ENCODE results near the gene DCBLD2. TPM values are rescaled to one million over a fixed set of nuclear protein-coding genes. Genes with fewer than 3 reads are reported as not detected.

DCBLD2 gene
- total and polyA plus RNA-seq, 9 of the 15 experiments (the other 6 are each of a cell fraction or from before 2014, with no cell fraction given), result 2.7 to 14.6 (median 7.4) TPM

- H3K4me2 ChIP-seq (ENCODE audit: insufficient read depth, low read length), result no peak overlapping the region
- BruUV-seq (replicated peaks), result no TSS peak
- H3K27ac ChIP-seq (ENCODE audit: extremely low read depth, low read depth, low read length), result no peak overlapping the region
- intact Hi-C loops (cut with micrococcal nuclease), result no loop called here
- no peaks in the 10 kb centered on the region for H3K36me3 ChIP-seq (ENCODE audit: control insufficient read depth, insufficient read depth, low read length)
- in situ Hi-C loops (cut with MboI), result no loop called here
- ChIA-PET POLR2A (no interaction called here), CTCF (ENCODE audit: low intra/inter-chr PET ratio) (no interaction called here)
- H3K9me3 ChIP-seq (replicated peaks; ENCODE audit: control insufficient read depth, insufficient read depth, low read depth, low read length), result no peaks in the 10 kb centered on the region
- H3K9me1 ChIP-seq (ENCODE audit: control insufficient read depth, insufficient read depth, low read length), result no peaks in the 10 kb centered on the region
- no peaks in the 10 kb centered on the region for H3K79me2 ChIP-seq (ENCODE audit: control insufficient read depth, insufficient read depth, low read length)
- H4K20me1 ChIP-seq (replicated peaks; ENCODE audit: control insufficient read depth, insufficient read depth, low read length), result no peaks in the 10 kb centered on the region
- no peak for ATAC-seq
- FAIRE-seq, result no peak
- no peak overlapping the region for H3K4me3 ChIP-seq
- H3K27me3 ChIP-seq (ENCODE audit: control insufficient read depth in 2 of 2, insufficient read depth in 2 of 2, low read length in 2 of 2), result no peaks in the 10 kb centered on the region
- 0% methylated on average over 2 of the region's 2 CpGs for WGBS (ENCODE audit: insufficient coverage, low coverage, missing lambda C conversion rate)
- peak in 1 of 4 experiments; percentile 2 for DNase-seq (ENCODE audit: extremely low read depth in 1 of 4, low spot score in 3 of 4)
- H3K9ac ChIP-seq (ENCODE audit: insufficient read depth in 1 of 2, low read depth in 2 of 2, low read length in 2 of 2), result no peak overlapping the region
- H2AFZ ChIP-seq (ENCODE audit: low read depth, low read length), result no peak overlapping the region
- H3K4me1 ChIP-seq (replicated peaks in 1 of 2; ENCODE audit: control insufficient read depth in 2 of 2, insufficient read depth in 2 of 2, low read length in 2 of 2), result no peaks in the 10 kb centered on the region
- no peak for TF ChIP-seq TFAP4 (CRISPR knock-in tag; IDR thresholded peaks at IDR 0.05; ENCODE audit: borderline replicate concordance)
- TF ChIP-seq ZNF449 (CRISPR knock-in tag; IDR thresholded peaks at IDR 0.05), result no peak
- peak; percentile 58 for TF ChIP-seq PKNOX1 (IDR thresholded peaks at IDR 0.05)
- no peak for TF ChIP-seq PBX2 (CRISPR knock-in tag; IDR thresholded peaks at IDR 0.05; ENCODE audit: low read depth)
- TF ChIP-seq PBX2 (tag; conservative IDR thresholded peaks at IDR 0.05; ENCODE audit: low read depth), result peak; percentile 82
- no peak for TF ChIP-seq ZNF324 (CRISPR knock-in tag; IDR thresholded peaks at IDR 0.05)
- TF ChIP-seq MEIS2 (IDR thresholded peaks at IDR 0.05; ENCODE audit: partially characterized antibody), result peak; percentile 77
Observed at GRCh38 chr3:98772022-98772421, 129.5 kb downstream of the DCBLD2 start.
